ENCODE data around the gene CHAC2.

The CHAC2 gene

DNA sequence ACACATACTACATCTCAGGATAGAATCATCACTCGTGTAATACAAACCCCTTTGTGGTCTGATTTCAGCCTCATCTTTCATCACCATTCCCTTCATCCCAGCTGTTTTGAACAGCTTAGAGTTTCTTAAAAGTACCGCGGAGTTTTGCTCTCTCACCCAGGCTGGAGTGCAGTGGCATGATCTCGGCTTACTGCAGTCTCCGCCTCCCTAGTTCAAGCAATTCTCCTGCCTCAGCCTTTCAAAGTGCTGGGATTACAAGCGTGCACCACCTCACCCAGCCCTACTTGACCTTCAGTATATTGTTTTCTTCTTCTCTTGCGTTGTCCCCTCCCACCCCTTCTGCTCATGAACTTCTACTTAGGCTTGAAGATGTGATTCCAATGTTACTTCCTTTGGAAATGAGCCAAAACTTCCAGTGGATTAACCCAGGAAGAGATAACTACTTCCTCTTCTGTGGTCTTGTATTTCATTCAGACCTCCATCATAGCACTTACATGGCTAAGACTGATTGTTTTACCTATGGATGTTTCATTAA is 35.1 kb downstream of the CHAC2 start:
- no peak for DNase-seq
- TF ChIP-seq, protein P1, sequence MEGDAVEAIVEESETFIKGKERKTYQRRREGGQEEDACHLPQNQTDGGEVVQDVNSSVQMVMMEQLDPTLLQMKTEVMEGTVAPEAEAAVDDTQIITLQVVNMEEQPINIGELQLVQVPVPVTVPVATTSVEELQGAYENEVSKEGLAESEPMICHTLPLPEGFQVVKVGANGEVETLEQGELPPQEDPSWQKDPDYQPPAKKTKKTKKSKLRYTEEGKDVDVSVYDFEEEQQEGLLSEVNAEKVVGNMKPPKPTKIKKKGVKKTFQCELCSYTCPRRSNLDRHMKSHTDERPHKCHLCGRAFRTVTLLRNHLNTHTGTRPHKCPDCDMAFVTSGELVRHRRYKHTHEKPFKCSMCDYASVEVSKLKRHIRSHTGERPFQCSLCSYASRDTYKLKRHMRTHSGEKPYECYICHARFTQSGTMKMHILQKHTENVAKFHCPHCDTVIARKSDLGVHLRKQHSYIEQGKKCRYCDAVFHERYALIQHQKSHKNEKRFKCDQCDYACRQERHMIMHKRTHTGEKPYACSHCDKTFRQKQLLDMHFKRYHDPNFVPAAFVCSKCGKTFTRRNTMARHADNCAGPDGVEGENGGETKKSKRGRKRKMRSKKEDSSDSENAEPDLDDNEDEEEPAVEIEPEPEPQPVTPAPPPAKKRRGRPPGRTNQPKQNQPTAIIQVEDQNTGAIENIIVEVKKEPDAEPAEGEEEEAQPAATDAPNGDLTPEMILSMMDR (IDR thresholded peaks at IDR 0.05; ENCODE audit: low read depth, low read length, missing control alignments) = no peak
- Histone ChIP-seq H3K4me3 (ENCODE audit: low read depth, low read length) (no peak overlapping the region), H3K36me3 (replicated peaks) (peaks cover 46% of the 10 kb centered on the region), H3K27me3 (replicated peaks) (no peaks in the 10 kb centered on the region), H3K27ac (no peak overlapping the region)
- in situ Hi-C loops (cut with HindIII; ENCODE audit: low pct_ligation_motif_present, low sequenced_read_pairs) = no loop called here

DNA sequence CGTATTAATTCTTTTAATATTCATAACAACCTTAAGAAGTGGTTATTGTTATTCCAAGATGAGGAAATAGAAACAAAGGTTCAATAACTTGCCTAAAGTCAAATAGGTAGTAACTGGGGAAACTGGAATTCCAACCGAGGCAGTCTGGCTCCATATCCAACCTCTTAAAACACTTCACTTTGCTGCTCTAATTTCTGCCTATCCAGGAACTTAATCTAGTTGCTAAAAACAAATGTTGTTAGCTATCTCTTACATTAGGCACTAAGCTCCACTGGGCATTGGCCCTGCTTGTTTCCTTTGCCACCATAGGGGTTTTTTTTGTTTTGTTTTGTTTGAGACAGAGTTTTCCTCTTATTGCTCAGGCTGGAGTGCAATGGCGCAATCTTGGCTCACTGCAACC is 44.0 kb downstream of the CHAC2 start:
- Histone ChIP-seq H3K36me3 (replicated peaks) (peaks cover 51% of the 10 kb centered on the region), H3K27ac (no peak overlapping the region), H3K4me3 (ENCODE audit: low read depth, low read length) (no peak overlapping the region), H3K27me3 (replicated peaks) (no peaks in the 10 kb centered on the region)
- TF ChIP-seq, protein P1 (IDR thresholded peaks at IDR 0.05; ENCODE audit: low read depth, low read length, missing control alignments) = no peak
- DNase-seq = no peak
- in situ Hi-C loops (cut with HindIII; ENCODE audit: low pct_ligation_motif_present, low sequenced_read_pairs) = no loop called here

DNA sequence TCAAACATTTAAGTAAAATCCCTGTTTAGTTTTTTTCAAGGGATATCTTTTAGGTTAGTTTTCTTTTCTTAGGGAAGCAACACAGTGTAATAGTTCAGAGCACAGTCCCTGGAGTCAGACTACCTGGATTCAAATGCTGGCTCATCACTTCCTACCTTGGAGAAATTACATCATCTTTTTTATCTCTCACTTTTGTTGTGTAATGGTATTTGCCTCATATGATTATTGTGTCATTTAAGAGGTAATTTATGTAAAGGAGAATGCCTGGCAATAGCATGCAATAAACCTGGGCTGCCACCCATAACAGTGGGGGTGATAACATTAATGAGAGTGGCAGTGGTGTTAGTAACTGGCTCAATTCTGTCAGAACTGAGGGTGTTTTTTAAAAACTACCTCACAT is 45.5 kb downstream of the CHAC2 start:
- in situ Hi-C loops (cut with HindIII; ENCODE audit: low pct_ligation_motif_present, low sequenced_read_pairs) = no loop called here
- peaks cover 45% of the 10 kb centered on the region for H3K36me3 ChIP-seq (replicated peaks)
- no peak overlapping the region for H3K4me3 ChIP-seq (ENCODE audit: low read depth, low read length)
- no peak for DNase-seq
- H3K27ac ChIP-seq = no peak overlapping the region
- TF ChIP-seq, protein P1 (IDR thresholded peaks at IDR 0.05; ENCODE audit: low read depth, low read length, missing control alignments) = no peak
- no peaks in the 10 kb centered on the region for H3K27me3 ChIP-seq (replicated peaks)

DNA sequence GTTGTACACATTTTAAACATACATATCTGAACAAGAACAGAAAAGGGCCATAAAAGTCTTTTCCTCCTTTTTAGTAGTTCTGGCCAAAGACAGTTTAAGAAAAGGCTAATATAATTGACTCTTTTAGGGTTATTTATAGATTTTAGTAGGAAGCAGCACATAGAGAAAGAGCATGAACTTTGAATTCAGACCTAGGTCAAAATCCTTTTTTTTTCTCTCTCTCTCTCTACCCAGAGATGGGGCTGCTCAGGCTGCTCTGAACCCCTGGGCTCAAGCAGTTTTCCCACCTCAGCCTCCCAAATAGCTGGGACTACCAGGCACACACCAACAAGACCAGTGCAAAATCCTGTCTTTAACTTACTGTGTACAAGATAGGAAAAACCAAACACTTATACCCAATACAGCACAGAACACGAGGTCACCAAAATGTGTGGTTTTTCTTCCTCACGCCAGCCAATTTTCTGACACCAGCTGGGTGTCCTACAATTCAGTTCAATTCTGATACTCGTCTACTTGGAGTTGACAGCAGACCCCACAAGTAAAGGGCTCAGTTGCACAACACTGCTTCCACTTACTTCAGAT is 51.3 kb downstream of the CHAC2 start:
- Histone ChIP-seq H3K27ac (no peak overlapping the region), H3K36me3 (replicated peaks) (peaks cover 26% of the 10 kb centered on the region), H3K27me3 (replicated peaks) (no peaks in the 10 kb centered on the region), H3K4me3 (ENCODE audit: low read depth, low read length) (no peak overlapping the region)
- TF ChIP-seq, protein P1 (IDR thresholded peaks at IDR 0.05; ENCODE audit: low read depth, low read length, missing control alignments) = no peak
- in situ Hi-C loops (cut with HindIII; ENCODE audit: low pct_ligation_motif_present, low sequenced_read_pairs) = no loop called here
- DNase-seq = no peak

DNA sequence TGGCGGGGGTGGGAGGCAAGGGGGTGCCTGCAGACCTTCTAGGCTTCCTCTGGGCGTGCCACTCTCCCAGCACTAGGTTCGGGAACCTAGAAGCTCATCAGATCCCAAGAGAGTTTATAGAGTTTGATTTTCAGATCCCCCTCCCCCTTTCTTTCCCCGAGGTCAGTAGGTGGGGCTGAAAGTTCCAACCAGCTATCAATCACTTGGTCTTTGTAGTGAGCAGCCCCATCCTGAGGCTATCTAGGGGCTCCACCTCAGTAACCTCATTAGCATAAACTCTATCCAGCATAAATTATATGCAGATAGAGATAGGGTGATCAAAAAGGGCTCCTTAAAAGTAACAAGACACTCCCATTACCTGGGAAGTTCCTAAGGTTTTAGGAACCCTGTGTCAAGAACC is 52.0 kb downstream of the CHAC2 start:
- DNase-seq = no peak
- H3K27ac ChIP-seq = no peak overlapping the region
- H3K27me3 ChIP-seq (replicated peaks) = no peaks in the 10 kb centered on the region
- TF ChIP-seq, protein P1 (IDR thresholded peaks at IDR 0.05; ENCODE audit: low read depth, low read length, missing control alignments) = no peak
- H3K4me3 ChIP-seq (ENCODE audit: low read depth, low read length) = no peak overlapping the region
- H3K36me3 ChIP-seq (replicated peaks) = peaks cover 22% of the 10 kb centered on the region
- in situ Hi-C loops (cut with HindIII; ENCODE audit: low pct_ligation_motif_present, low sequenced_read_pairs) = no loop called here

DNA sequence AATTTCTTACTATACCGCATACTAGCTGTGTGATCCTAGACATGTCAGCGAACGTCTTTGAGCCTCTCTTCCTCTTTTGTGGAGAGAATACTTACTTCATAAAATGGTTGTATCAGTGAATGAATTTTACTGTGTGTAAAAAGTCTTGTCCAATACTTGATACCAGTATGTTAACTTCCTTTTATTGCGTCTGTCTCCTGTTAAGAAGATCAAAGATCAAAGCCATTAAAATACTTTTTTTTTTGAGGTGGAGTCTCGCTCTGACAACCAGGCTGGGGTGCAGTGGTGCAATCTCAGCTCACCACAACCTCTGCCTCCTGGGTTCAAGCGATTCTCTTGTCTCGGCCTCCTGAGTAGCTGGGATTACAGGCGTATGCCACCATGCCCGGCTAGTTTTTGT is 52.4 kb downstream of the CHAC2 start:
- no peaks in the 10 kb centered on the region for H3K27me3 ChIP-seq (replicated peaks)
- in situ Hi-C loops (cut with HindIII; ENCODE audit: low pct_ligation_motif_present, low sequenced_read_pairs) = no loop called here
- DNase-seq = no peak
- H3K27ac ChIP-seq = no peak overlapping the region
- no peak overlapping the region for H3K4me3 ChIP-seq (ENCODE audit: low read depth, low read length)
- TF ChIP-seq, protein P1 (IDR thresholded peaks at IDR 0.05; ENCODE audit: low read depth, low read length, missing control alignments) = no peak
- H3K36me3 ChIP-seq (replicated peaks) = peaks cover 20% of the 10 kb centered on the region
